Loucy (cell line): Measurements from ENCODE around the gene SOX13.

Experiments used
- H2AFZ ChIP-seq: fragments of 200-600 bp; sonication (generic); 2 replicates; pipeline ENCODE4 v1.6.0; 2016; ENCODE audit warnings: antibody characterized with exemption, mild to moderate bottlenecking, low read length, moderate library complexity
- H3F3A ChIP-seq: fragments of 200-600 bp; 2 replicates; pipeline ENCODE4 v1.6.0; 2016; ENCODE audit warnings: antibody characterized with exemption, low read depth, mild to moderate bottlenecking
- H3K27me3 ChIP-seq: fragments of 200-600 bp; sonication (generic); 2 replicates; pipeline ENCODE4 v1.6.1; 2014; ENCODE audit warnings: low read length, mild to moderate bottlenecking; ENCODE audit not compliant: insufficient read depth, poor library complexity, severe bottlenecking
- H3K36me3 ChIP-seq: fragments of 200-600 bp; sonication (generic); 2 replicates; pipeline ENCODE4 v1.6.1; 2016; ENCODE audit warnings: low read length; ENCODE audit not compliant: insufficient read depth
- H3K4me1 ChIP-seq: fragments of 200-600 bp; sonication (generic); 2 replicates; pipeline ENCODE4 v1.5.1; 2014; ENCODE audit warnings: low read length, mild to moderate bottlenecking; ENCODE audit not compliant: insufficient read depth, poor library complexity, severe bottlenecking
- H3K4me2 ChIP-seq: fragments of 200-600 bp; sonication (generic); 2 replicates; pipeline ENCODE4 v1.6.0; 2014; ENCODE audit warnings: antibody characterized with exemption, low read length, low read depth, mild to moderate bottlenecking; ENCODE audit not compliant: poor library complexity, severe bottlenecking
- H3K4me3 ChIP-seq: fragments of 200-600 bp; sonication (generic); 2 replicates; pipeline ENCODE4 v1.5.1; 2014; ENCODE audit warnings: low read length, mild to moderate bottlenecking, mixed read lengths; ENCODE audit not compliant: poor library complexity, severe bottlenecking
- H3K79me2 ChIP-seq: fragments of 200-600 bp; sonication (generic); 2 replicates; pipeline ENCODE4 v1.6.1; 2014; ENCODE audit warnings: low read length; ENCODE audit not compliant: insufficient read depth
- H3K9ac ChIP-seq: fragments of 200-600 bp; sonication (generic); 2 replicates; pipeline ENCODE4 v1.6.0; 2014; ENCODE audit warnings: mild to moderate bottlenecking, low read depth, low read length, moderate library complexity; ENCODE audit not compliant: poor library complexity, severe bottlenecking
- H3K9me2 ChIP-seq: fragments of 200-600 bp; sonication (generic); replicated peaks from 2 replicates; pipeline ENCODE4 v1.6.1; 2016; ENCODE audit warnings: low read depth, low read length, mixed read lengths
- H3K9me3 ChIP-seq: fragments of 200-600 bp; sonication (generic); 2 replicates; pipeline ENCODE4 v1.6.1; 2014; ENCODE audit warnings: mild to moderate bottlenecking, antibody characterized with exemption, low read length, low read depth; ENCODE audit not compliant: insufficient read depth
- H4K20me1 ChIP-seq: fragments of 200-600 bp; sonication (generic); 2 replicates; pipeline ENCODE4 v1.6.0; 2014; ENCODE audit warnings: antibody characterized with exemption, low read length, mild to moderate bottlenecking; ENCODE audit not compliant: insufficient read depth, poor library complexity, severe bottlenecking
- CTCF ChIP-seq: fragments of 200-600 bp; sonication (generic); conservative IDR thresholded peaks from 2 replicates; pipeline ENCODE4 v1.5.1; 2014; ENCODE audit warnings: mild to moderate bottlenecking, antibody characterized with exemption, low read length
- EZH2phosphoT487 ChIP-seq: fragments of 200-600 bp; IDR thresholded peaks from 2 replicates; pipeline ENCODE4 v1.6.1; 2018; ENCODE audit warnings: antibody characterized with exemption, mild to moderate bottlenecking, moderate library complexity, borderline replicate concordance

SOX13 gene

GRCh38 chr1:204177133-204177532, 104.2 kb downstream of the SOX13 start:
- no peaks in the 10 kb centered on the region for H4K20me1 ChIP-seq
- no peaks in the 10 kb centered on the region for H3F3A ChIP-seq
- H3K9me3 ChIP-seq = no peaks in the 10 kb centered on the region
- no peak overlapping the region for H3K4me2 ChIP-seq
- no peaks in the 10 kb centered on the region for H3K9me2 ChIP-seq
- peaks cover 7% of the 10 kb centered on the region for H3K4me1 ChIP-seq
- no peaks in the 10 kb centered on the region for H3K36me3 ChIP-seq
- H3K9ac ChIP-seq = no peak overlapping the region
- H2AFZ ChIP-seq = no peak overlapping the region
- no peak for TF ChIP-seq EZH2phosphoT487
- TF ChIP-seq CTCF = no peak
- H3K27me3 ChIP-seq = no peaks in the 10 kb centered on the region
- no peaks in the 10 kb centered on the region for H3K79me2 ChIP-seq
- H3K4me3 ChIP-seq = no peak overlapping the region
